GM18498 (cell line): ENCODE results near the gene PCOLCE2.
A peak's percentile ranks its signal among the peaks of the same experiment; 100 is the strongest.
"Not testable (repeated sequence)": the region's sequence is repeated elsewhere in the genome, so short reads cannot be mapped to it uniquely, and the experiment has no call there.

Experiments
- ATAC-seq: cut with Tn5 transposase; IDR thresholded peaks from one replicate; pipeline ENCODE4 v1.9.1; 2021; ENCODE audit warnings: mild to moderate bottlenecking, moderate library complexity; ENCODE audit not compliant: unreplicated experiment

Gene PCOLCE2

GRCh38 chr3:142902356-142902755, 13.5 kb upstream of the PCOLCE2 start:
- no peak for ATAC-seq

- no peak for ATAC-seq
These were observed 9.7 kb upstream of the PCOLCE2 start for GRCh38 chr3:142898346-142899213.

- ATAC-seq = no peak
These were observed 8.9 kb upstream of the PCOLCE2 start for GRCh38 chr3:142897807-142898206.

- ATAC-seq = no peak
These were observed 8.1 kb upstream of the PCOLCE2 start for GRCh38 chr3:142896996-142897395.

- no peak for ATAC-seq
These were observed 7.4 kb upstream of the PCOLCE2 start for GRCh38 chr3:142896201-142896755.

- ATAC-seq = no peak
These were observed 5.6 kb upstream of the PCOLCE2 start for GRCh38 chr3:142894493-142894892.

- ATAC-seq = no peak
These were observed 3.8 kb upstream of the PCOLCE2 start for GRCh38 chr3:142892714-142893113.

GRCh38 chr3:142890592-142890991, 1.7 kb upstream of the PCOLCE2 start:
- no peak for ATAC-seq

GRCh38 chr3:142889212-142890014, 530 bp upstream of the PCOLCE2 start:
- no peak for ATAC-seq

GRCh38 chr3:142888099-142888480, 793 bp downstream of the PCOLCE2 start:
- peak; percentile 7 for ATAC-seq

GRCh38 chr3:142886940-142887339, 1.9 kb downstream of the PCOLCE2 start:
- no peak for ATAC-seq

GRCh38 chr3:142886021-142886420, 2.9 kb downstream of the PCOLCE2 start:
- ATAC-seq = no peak

- ATAC-seq = no peak
These were observed 4.4 kb downstream of the PCOLCE2 start for GRCh38 chr3:142884531-142884930.

- ATAC-seq = not testable (repeated sequence)
These were observed 5.3 kb downstream of the PCOLCE2 start for GRCh38 chr3:142883534-142883933.

GRCh38 chr3:142881445-142882224, 7.2 kb downstream of the PCOLCE2 start:
- no peak for ATAC-seq

GRCh38 chr3:142878649-142879300, 10.1 kb downstream of the PCOLCE2 start:
- ATAC-seq = no peak

GRCh38 chr3:142876417-142876816, 12.5 kb downstream of the PCOLCE2 start:
- no peak for ATAC-seq

- no peak for ATAC-seq
These were observed 13.2 kb downstream of the PCOLCE2 start for GRCh38 chr3:142875583-142876207.

- ATAC-seq = no peak
These were observed 13.8 kb downstream of the PCOLCE2 start for GRCh38 chr3:142875099-142875498.

- not testable (repeated sequence) for ATAC-seq
These were observed 20.5 kb downstream of the PCOLCE2 start for GRCh38 chr3:142868382-142868781.
